Measurements from ENCODE around the gene PANK1.

DNA sequence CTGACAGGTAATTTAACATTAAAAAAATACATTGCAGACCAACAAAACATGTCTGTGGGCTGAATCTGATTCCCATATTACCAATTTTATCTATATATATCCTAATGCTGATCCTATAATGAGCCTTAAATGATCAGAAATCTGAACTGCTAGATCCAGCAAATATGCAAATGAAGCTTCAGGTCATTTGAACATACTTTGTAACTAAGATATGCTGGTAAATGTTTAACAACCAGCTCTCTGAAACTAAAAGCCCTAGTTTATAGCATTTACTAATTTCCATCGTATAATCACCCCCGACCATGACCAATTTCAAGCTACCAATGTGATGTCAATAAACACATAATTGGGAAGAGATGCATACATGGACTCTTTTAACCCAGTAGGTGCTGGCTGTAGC, 42.1 kb downstream of the PANK1 start:
- TF ChIP-seq CTCF (conservative IDR thresholded peaks at IDR 0.05; ENCODE audit: low read length) (no peak), EZH2phosphoT487 (IDR thresholded peaks at IDR 0.05; ENCODE audit: borderline replicate concordance, low read depth, low read length) (no peak)
